AG04450 (cell line): ENCODE measurements around the gene PAK5. TPM values are rescaled to one million over a fixed set of nuclear protein-coding genes. Genes with fewer than 3 reads are reported as not detected.

ENCODE experiments used
- CTCF ChIA-PET: fragments of 300-600, 350-600 bp; formaldehyde crosslinking; extraction: SDS; loops from one replicate; lab custom pipeline; 2022; ENCODE audit warnings: antibody characterized with exemption, inconsistent platforms; lab: Charles Lee
- POLR2A ChIA-PET: fragments of 350-600 bp; formaldehyde crosslinking; extraction: SDS; loops from one replicate; lab custom pipeline; 2021; ENCODE audit warnings: antibody characterized with exemption, inconsistent platforms; lab: Yijun Ruan, JAX
- DNase-seq: peaks from one replicate; pipeline ENCODE4 v3.0.0-alpha.2; 2011; ENCODE audit warnings: low read depth, low spot score
- H3K27ac ChIP-seq: one replicate; pipeline ENCODE4 v1.5.1; 2012; ENCODE audit warnings: low read depth, low read length, control low read depth
- H3K27me3 ChIP-seq: one replicate; pipeline ENCODE4 v1.6.0; 2012; ENCODE audit warnings: low read length; ENCODE audit not compliant: control insufficient read depth, insufficient read depth
- H3K4me3 ChIP-seq: 2 replicates; pipeline ENCODE4 v1.5.1; 2011; ENCODE audit warnings: mild to moderate bottlenecking, low read depth, low read length, control low read depth
- H3K9me3 ChIP-seq: 2 replicates; pipeline ENCODE4 v1.5.1; 2012; ENCODE audit warnings: low read length; ENCODE audit not compliant: control insufficient read depth, insufficient read depth
- CTCF ChIP-seq: IDR thresholded peaks from 2 replicates; pipeline ENCODE4 v1.5.1; 2011; ENCODE audit warnings: low read depth, low read length, control low read depth, inconsistent platforms
- polyA plus RNA-seq: library from polyadenylated mRNA; depleted of rRNA; stranded (reverse); fragments of >200 nt; gene quantifications from 2 replicates; pipeline ENCODE4 v1.2.3, GENCODE V29; 2011

The PAK5 gene
- polyA plus RNA-seq, 1 experiment: not detected

GRCh38 chr20:9838035-9838377 lies 870 bp downstream of the PAK5 start:
- no peak for DNase-seq
- Histone ChIP-seq H3K9me3 (no peaks in the 10 kb centered on the region; the same call in 1 of the 2 replicates), H3K27me3 (peaks cover 16% of the 10 kb centered on the region), H3K4me3 (no peak overlapping the region), H3K27ac (no peak overlapping the region)
- POLR2A ChIA-PET: no interaction called here
- CTCF ChIA-PET: no interaction called here
- no peak for TF ChIP-seq CTCF

DNA sequence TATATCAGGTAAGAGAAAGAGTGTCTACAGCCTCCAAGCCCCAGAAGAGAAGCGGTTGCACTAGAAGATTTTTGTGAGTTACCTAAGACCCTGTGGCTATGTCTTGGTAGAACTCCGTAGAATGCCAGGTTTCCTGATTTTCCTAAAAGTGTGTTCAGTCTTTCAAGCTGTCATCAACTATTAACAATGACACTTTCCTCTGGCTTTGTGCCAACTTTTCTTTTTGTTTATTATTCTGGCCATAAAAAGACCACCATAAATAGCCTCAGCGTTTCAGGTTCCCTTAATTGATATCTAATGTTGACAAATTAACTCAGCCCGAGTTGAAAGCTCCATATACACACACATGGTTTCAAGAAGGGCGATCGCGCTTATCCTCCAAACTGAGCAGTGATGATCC lies 1.2 kb downstream of the PAK5 start:
- POLR2A ChIA-PET: no interaction called here
- no peak for DNase-seq
- no peak for TF ChIP-seq CTCF
- no peak overlapping the region for H3K4me3 ChIP-seq
- H3K9me3 ChIP-seq: no peaks in the 10 kb centered on the region; the same call in 1 of the 2 replicates
- H3K27ac ChIP-seq: no peak overlapping the region
- CTCF ChIA-PET: no interaction called here
- peaks cover 16% of the 10 kb centered on the region for H3K27me3 ChIP-seq

- H3K27me3 ChIP-seq: peaks cover 16% of the 10 kb centered on the region
- TF ChIP-seq CTCF: no peak
- H3K4me3 ChIP-seq: no peak overlapping the region
- no peak for DNase-seq
- CTCF ChIA-PET: no interaction called here
- POLR2A ChIA-PET: no interaction called here
- H3K9me3 ChIP-seq: no peaks in the 10 kb centered on the region; the same call in 1 of the 2 replicates
- no peak overlapping the region for H3K27ac ChIP-seq
These were observed 3.6 kb downstream of the PAK5 start for GRCh38 chr20:9835302-9835701.

DNA sequence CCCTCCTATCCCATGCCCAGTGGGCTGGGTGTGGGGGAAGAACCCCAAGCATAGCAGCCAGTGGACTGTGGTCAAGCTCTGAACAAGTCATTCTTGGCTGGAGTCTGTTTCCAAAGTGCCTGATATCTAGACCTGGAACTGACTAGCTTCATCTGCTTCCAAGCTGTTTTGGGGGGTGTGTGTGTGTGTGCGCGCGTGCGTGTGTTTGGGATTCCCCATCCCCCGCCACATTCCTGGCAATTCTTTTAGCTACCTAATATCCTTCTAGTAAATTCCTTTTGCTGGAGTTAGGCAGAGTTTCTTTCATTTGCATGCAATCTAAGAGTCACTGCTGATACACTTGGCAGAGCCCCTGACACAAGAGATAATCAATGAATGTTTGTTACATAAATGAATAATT lies 7.8 kb downstream of the PAK5 start:
- DNase-seq: no peak
- no peaks in the 10 kb centered on the region for H3K27me3 ChIP-seq
- no peak overlapping the region for H3K27ac ChIP-seq
- ChIA-PET POLR2A (no interaction called here), CTCF (no interaction called here)
- no peak for TF ChIP-seq CTCF
- H3K9me3 ChIP-seq: no peaks in the 10 kb centered on the region
- H3K4me3 ChIP-seq: no peak overlapping the region

DNA sequence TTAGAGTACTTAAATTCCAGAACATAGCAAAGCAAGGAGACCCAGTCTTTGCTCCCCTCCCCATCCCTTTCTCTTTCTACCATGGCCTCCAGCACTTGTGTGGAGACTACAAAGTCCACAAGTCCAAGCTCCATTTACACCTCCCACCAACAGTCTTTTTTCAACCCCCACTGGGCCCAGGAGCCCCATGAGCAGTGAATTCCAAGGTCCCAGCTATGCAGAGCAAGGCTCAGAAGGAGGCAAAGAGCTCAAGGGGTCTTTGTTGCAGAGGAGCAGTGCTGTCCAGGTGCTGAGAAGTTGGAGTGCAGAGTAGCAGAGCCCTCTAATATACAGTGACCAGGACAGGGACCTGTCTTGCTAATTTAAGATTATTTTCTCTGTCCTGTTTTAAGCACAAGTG lies 9.0 kb downstream of the PAK5 start:
- H3K27me3 ChIP-seq: no peaks in the 10 kb centered on the region
- no peak for TF ChIP-seq CTCF
- no peak overlapping the region for H3K4me3 ChIP-seq
- POLR2A ChIA-PET: no interaction called here
- H3K27ac ChIP-seq: no peak overlapping the region
- CTCF ChIA-PET: no interaction called here
- no peaks in the 10 kb centered on the region for H3K9me3 ChIP-seq
- no peak for DNase-seq
